ENCODE measurements around the gene SEC11C. TPM values are rescaled to one million over a fixed set of nuclear protein-coding genes. Genes with fewer than 3 reads are reported as not detected.
"Not testable (repeated sequence)": the region's sequence is repeated elsewhere in the genome, so short reads cannot be mapped to it uniquely, and the experiment has no call there.

Gene SEC11C
- total RNA-seq, 3 donors from 2014 or later = 11.5 to 44.1 (median 38.7) TPM

DNA sequence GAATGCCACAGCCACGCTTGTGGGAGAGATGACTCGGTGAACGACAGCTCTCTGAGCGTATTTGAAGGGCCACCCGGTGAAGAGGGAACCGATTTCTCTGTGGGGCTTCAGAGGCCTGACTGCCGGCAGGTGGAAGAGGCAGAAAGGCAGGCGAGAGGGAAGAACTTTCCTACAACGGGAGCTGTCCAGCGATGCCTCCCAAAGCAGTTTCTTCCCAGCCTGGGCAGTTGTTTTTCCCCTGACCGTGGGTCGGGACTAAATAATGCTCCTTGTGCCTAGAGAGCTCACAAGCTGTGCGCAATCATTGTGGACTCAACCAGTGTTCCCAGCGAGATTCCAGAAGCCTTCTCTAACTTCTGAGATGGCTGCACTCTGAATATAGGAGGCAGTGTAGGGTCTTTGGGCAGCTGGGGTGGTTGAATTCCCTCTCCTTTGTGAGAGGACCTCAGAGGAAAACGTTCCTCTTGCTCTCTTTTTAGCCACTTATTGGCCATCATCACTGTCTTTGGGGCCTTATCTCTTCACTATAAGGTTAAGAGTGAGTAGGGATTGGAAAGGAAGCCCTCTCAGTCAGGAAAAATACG is 710 bp downstream of the SEC11C start:
- TF ChIP-seq POLR2A (IDR thresholded peaks at IDR 0.05) (no peak), POLR2AphosphoS5 (IDR thresholded peaks at IDR 0.05) (no peak)
- TF ChIP-seq, protein P1, sequence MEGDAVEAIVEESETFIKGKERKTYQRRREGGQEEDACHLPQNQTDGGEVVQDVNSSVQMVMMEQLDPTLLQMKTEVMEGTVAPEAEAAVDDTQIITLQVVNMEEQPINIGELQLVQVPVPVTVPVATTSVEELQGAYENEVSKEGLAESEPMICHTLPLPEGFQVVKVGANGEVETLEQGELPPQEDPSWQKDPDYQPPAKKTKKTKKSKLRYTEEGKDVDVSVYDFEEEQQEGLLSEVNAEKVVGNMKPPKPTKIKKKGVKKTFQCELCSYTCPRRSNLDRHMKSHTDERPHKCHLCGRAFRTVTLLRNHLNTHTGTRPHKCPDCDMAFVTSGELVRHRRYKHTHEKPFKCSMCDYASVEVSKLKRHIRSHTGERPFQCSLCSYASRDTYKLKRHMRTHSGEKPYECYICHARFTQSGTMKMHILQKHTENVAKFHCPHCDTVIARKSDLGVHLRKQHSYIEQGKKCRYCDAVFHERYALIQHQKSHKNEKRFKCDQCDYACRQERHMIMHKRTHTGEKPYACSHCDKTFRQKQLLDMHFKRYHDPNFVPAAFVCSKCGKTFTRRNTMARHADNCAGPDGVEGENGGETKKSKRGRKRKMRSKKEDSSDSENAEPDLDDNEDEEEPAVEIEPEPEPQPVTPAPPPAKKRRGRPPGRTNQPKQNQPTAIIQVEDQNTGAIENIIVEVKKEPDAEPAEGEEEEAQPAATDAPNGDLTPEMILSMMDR (IDR thresholded peaks at IDR 0.05) = no peak
- H3K27me3 ChIP-seq = no peaks in the 10 kb centered on the region
- H3K4me3 ChIP-seq = peak overlapping the region; percentile 55 to 79 (median 79)
- intact Hi-C loops (cut with DNase I; ENCODE audit: low total_unique reads) = no loop called here
- H3K9me3 ChIP-seq = no peaks in the 10 kb centered on the region
- H3K4me1 ChIP-seq = no peaks in the 10 kb centered on the region
- peak overlapping the region; percentile 92 to 95 for H3K27ac ChIP-seq
- H3K36me3 ChIP-seq = no peaks in the 10 kb centered on the region
- peak in 1 of 2 donors; percentile 17 for DNase-seq (ENCODE audit: low spot score in 2 of 2)

- Histone ChIP-seq H3K4me3 (no peak overlapping the region), H3K27ac (no peak overlapping the region), H3K9me3 (no peaks in the 10 kb centered on the region), H3K4me1 (no peaks in the 10 kb centered on the region), H3K27me3 (no peaks in the 10 kb centered on the region), H3K36me3 (no peaks in the 10 kb centered on the region)
- intact Hi-C loops (cut with DNase I; ENCODE audit: low total_unique reads) = no loop called here
- TF ChIP-seq POLR2A (IDR thresholded peaks at IDR 0.05) = no peak
- TF ChIP-seq, protein P1 (IDR thresholded peaks at IDR 0.05) = no peak
- no peak for TF ChIP-seq POLR2AphosphoS5 (IDR thresholded peaks at IDR 0.05)
- no peak for DNase-seq (ENCODE audit: low spot score in 2 of 2)
These were observed 1.8 kb downstream of the SEC11C start for GRCh38 chr18:59141294-59142068.

GRCh38 chr18:59142274-59142673 is 2.6 kb downstream of the SEC11C start:
- DNase-seq (ENCODE audit: low spot score in 2 of 2) = no peak
- intact Hi-C loops (cut with DNase I; ENCODE audit: low total_unique reads) = no loop called here
- Histone ChIP-seq H3K4me3 (no peak overlapping the region), H3K27ac (no peak overlapping the region), H3K9me3 (no peaks in the 10 kb centered on the region), H3K27me3 (no peaks in the 10 kb centered on the region), H3K36me3 (no peaks in the 10 kb centered on the region), H3K4me1 (no peaks in the 10 kb centered on the region)
- TF ChIP-seq POLR2A (IDR thresholded peaks at IDR 0.05) (no peak), POLR2AphosphoS5 (IDR thresholded peaks at IDR 0.05) (no peak)
- TF ChIP-seq, protein P1 (IDR thresholded peaks at IDR 0.05) = no peak

DNA sequence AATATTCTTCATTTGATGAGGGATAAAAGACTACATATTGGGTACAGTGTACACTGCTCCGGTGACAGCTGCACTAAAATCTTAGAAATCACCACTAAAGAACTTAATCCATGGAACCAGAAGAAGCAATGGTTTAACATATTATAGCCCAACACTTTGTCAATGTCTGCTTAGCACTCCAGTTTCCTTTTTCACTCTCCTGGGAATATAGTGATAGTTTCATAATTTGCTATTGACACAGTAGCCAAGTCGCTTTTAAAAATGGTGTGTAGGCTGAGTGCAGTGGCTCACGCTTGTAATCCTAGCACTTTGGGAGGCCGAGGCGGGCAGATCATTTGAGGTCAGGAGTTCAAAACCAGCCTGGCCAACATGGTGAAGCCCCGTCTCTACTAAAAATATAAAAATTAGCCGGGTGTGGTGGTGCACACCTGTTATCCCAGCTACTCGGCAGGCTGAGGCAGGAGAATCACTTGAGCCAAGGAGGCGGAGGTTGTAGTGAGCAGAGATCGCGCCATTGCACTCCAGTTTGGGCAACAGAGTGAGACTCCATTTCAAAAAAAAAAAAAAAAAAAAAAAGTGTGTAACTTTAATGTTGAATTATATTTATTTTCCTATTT is 3.2 kb downstream of the SEC11C start:
- H3K27ac ChIP-seq; H3K9me3 ChIP-seq; intact Hi-C loops (cut with DNase I; ENCODE audit: low total_unique reads); H3K4me3 ChIP-seq; H3K27me3 ChIP-seq; H3K4me1 ChIP-seq; DNase-seq (ENCODE audit: low spot score in 2 of 2); H3K36me3 ChIP-seq: not testable (repeated sequence)

DNA sequence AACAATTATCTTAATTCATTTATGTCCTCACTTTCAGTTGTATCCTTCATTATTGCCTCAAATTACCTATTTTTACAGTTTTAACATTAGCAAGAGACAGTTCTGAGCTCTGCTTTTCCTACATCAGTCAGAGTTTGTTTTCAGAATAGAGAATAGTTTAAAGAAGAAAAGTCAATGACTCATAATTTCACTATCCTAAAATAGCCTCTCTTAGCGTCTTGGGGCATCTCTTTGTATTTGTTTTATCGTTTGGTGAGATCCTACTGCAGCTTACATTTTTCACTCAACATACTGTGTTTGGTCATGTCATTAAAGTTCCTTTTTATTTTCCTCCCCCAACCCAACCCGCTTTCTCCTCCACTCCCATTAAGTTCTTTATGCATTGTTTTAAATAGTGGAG is 3.8 kb downstream of the SEC11C start:
- no peaks in the 10 kb centered on the region for H3K36me3 ChIP-seq
- no peaks in the 10 kb centered on the region for H3K9me3 ChIP-seq
- H3K4me1 ChIP-seq = no peaks in the 10 kb centered on the region
- intact Hi-C loops (cut with DNase I; ENCODE audit: low total_unique reads) = no loop called here
- H3K27me3 ChIP-seq = no peaks in the 10 kb centered on the region
- no peak overlapping the region for H3K4me3 ChIP-seq
- DNase-seq (ENCODE audit: low spot score in 2 of 2) = no peak
- TF ChIP-seq POLR2A (IDR thresholded peaks at IDR 0.05) (no peak), POLR2AphosphoS5 (IDR thresholded peaks at IDR 0.05) (no peak)
- TF ChIP-seq, protein P1 (IDR thresholded peaks at IDR 0.05) = no peak
- no peak overlapping the region for H3K27ac ChIP-seq

All from breast epithelium (tissue), 4 donors.